HG02970 (cell line): Measurements from ENCODE around the gene RPAP2.
"Not testable (repeated sequence)": the region's sequence is repeated elsewhere in the genome, so short reads cannot be mapped to it uniquely, and the experiment has no call there.

Experiments used
- ATAC-seq: cut with Tn5 transposase; IDR thresholded peaks from one replicate; pipeline ENCODE4 v1.9.1; 2021; ENCODE audit warnings: mild to moderate bottlenecking, moderate library complexity, moderate number of reproducible peaks; ENCODE audit not compliant: unreplicated experiment, low FRiP score

RPAP2 gene

DNA sequence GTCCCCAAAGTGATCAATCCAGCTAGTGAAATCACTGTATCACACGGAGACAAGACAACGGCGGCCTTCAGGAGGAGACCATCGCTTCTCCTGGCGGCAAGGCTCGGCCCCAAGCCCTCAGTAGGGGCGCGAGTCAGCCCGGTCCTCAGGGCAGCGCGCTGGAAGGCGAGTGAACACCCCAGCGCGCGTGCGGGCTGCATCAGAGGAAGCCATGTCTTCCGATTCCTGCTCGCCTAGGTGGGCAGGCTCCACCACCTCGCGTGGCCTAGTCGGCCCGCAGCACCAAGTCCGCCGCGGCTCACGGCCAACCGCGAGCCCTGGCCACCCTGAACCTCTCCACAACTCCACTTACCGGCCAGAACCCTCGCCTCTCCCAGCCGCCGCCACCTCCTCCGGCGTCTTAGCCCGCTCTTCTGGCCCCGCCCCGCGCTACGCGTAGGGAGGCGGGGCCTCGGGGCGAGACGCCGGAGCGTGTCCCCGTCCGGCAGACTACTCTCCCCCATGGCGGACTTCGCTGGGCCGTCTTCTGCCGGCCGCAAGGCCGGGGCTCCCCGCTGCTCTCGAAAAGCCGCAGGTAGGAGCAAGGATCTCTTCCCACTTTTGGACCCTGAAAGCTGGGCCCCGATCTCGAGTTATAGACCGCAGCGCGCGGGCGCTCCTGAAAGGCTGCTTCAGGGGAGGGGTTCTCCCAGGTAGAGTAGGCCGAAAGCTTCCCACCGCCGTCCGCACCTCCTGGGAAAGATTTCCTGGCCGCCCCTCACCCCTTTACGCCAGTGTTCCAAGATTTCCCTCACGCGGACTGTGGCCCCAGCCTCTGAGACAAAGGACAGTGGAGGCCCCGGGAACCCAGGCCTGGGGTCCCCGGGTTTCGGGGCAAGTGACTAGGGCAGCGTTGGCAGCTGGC lies at the start of gene RPAP2, which contains the start of gene GLMN:
RPAP2 (plus strand) TSS at position 487 of the 904 bp plus-strand sequence; CDS start at position 502, 15 bp downstream.
GLMN (minus strand) TSS at position 415 of the 904 bp plus-strand sequence. CDS start 988 bp downstream, outside the sequence.
- peak; percentile 99 for ATAC-seq

DNA sequence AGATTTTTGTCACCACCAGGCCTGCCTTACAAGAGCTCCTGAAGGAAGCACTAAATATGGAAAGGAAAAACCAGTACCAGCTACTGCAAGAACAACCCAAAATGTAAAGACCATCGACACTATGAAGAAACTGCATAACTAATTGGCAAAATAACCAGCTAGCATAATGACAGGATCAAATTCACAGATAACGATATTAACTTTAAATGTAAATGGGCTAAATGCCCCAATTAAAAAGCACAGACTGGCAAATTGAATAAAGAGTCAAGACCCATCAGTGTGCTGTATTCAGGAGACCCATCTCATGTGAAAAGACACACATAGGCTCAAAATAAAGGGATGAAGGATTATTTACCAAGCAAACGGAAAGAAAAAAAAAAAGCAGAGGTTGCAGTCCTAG lies 44.1 kb upstream of the RPAP2 start:
- ATAC-seq, result not testable (repeated sequence)

DNA sequence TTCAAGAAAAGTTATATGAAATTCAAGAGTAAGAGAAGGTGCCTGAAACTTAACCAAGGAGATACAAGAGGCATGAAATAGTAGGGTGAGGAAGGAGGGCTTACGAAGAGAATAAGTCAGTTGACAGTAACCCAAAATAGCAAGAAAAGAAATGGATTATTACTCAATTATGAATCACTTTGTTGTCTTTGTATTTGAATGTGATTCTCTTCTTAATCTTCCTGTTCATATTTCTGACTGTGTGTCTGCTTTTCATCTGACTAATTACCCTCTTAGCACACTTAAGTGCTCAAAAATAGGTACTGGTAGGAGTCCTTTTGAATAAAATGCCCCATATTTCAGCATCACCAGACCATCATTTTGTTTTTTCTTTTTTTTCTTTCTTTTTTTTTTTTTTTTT lies 39.5 kb upstream of the RPAP2 start:
- ATAC-seq, result no peak

DNA sequence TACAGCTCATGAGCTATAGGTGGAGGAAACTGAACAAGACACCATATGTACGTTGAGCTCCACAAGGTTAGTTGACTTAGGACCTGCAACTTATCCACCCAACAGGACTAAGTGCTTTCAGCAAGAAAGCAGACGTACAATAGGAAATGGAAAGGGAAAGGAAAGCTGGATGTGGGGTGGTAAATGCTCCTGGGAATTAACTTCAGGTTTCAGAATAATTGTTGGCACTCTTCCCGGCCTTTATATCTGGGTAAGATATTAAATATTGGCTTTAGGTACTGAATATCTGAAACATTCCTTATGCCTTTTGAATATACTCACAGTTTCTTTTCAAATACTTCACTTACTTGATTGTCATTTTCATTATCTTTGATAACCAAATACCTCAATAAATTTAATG lies 36.3 kb upstream of the RPAP2 start:
- no peak for ATAC-seq

DNA sequence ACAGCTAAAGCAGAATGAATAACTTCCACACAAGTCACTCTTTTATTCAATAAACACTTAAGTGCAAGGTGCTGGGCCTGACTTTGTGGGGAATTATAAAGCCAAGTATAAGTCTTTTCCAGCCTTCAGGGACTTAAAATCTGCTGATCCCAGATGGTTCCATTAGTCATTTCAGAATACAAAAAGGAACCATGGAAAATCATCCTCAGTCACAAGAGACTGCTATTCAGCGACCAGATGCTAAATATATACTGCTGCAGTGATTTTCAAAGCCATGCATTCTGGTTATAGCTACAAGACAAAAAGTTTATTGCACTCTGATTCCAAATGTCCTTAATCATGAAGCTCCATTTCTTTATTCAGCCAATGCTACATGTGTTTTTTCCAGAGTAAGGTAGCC lies 25.8 kb upstream of the RPAP2 start:
- ATAC-seq, result no peak

DNA sequence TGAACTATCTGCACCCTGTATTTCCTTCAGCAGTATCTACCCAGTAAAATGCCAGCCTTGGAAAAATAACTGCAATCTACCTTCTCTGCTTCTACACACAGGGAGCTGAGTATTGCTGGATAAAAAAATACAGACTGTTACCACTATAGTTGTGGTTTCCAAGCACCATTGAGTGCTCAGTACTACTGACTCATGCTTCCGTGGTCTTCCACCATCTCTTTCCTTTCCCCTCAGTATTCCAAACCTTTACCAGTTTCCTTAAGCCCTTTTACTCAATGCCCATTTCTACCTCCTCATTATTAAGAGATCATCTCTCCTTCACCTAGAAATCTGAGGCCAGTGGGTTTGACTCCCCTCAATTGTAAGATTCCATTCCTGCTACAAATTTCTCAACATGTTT lies 23.9 kb upstream of the RPAP2 start:
- ATAC-seq, result no peak

DNA sequence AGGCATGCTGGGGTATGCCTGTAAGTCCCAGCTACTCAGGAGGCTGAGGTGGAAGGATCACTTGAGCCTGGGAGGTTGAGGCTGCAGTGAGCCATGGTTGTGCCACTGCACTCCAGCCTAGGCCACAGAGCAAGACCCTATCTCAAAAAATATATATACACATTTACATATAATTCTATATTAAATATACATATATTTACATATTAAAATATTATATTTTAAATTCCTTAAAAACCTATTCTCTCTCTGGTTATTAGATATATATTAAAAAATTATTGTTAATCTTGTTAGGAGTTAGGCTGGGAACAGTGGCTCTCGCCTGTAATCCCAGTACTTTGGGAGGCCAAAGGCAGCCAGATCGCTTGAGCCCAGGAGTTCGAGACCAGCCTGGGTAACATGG lies 22.8 kb upstream of the RPAP2 start:
- ATAC-seq, result no peak

DNA sequence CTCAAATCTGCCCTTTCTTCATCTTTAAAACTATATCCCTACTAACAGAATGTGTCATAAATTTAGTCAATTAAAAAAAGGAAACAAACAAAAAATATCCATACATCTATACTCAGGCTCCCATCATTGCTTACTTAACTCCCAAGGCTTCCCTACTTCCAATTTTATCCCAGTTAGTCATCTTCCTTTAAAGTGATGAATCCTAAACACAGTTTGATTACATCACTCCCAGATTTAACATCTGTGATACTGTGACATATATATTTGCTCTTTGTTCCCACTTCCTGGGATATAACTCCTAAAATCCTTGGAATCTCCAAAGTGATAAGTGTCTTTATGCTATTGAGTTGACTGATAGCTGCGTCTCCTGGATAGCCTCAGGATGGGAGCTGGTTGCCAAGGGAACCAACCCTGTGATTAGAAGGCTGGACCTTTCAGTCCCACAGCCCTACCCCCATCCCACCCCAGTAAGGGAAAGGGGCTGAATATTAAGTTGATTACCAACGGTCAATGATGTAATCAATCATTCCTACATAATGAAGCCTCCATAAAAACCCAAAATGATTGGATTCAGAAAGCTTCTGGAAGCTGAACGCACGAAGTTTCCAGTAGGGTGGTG lies 21.6 kb upstream of the RPAP2 start:
- ATAC-seq, result no peak

DNA sequence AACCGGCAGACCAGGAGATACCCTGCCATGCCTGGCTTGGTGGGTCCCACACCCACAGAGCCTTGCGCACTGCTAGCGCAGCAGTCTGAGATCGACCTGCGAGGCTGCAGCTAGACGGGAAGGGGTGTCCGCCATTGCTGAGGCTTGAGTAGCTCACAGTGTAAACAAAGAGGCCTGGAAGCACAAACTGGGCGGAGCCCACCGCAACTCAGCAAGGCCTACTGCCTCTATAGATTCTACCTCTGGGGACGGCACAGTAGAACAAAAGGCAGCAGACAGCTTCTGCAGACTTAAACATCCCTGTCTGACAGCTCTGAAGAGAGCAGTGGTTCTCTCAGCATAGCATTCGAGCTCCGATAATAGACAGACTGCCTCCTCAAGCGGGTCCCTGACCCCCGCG lies 19.1 kb upstream of the RPAP2 start:
- ATAC-seq, result not testable (repeated sequence)

DNA sequence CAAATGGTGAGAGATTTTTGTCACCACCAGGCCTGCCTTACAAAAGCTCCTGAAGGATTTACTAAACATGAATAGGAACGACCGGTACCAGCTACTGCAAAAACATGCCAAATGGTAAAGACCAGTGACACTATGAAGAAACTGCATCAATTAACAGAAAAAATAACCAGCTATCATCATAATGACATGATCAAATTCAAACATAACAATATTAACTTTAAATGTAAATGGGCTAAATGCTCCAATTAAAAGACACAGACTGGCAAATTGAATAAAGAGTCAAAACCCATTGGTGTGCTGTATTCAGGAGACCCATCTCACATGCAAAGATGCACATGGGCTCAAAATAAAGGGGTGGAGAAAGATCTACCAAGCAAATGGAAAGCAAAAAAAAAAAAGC lies 17.4 kb upstream of the RPAP2 start:
- ATAC-seq, result not testable (repeated sequence)

DNA sequence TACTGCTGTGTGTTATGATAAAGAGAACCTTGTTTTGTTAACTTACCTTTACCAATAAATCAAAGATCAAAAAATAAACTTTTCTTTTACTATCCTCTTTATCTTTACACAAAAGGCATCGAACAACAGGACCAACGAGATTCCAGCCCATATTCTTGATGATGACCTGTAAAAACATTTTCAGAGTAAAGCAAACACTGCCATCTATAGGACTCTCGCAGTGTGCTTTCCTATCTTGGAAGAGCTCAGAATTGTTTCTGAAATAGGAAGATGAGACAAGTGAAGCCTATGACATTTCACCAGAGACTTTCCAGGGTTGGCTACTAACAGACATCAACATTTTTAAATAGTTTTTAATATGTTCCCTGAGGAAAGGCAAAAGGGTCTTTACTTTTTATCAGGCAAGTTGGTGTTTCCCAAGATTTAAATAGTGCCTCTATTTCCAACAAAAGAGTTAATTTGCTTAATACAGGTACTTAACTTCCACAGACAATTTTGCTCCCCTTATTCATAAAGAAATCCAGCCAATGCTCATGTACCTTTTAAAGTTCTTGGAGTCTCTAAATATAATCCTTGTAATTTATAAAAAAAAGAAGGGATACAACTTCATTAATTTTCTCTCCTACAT lies 7.4 kb upstream of the RPAP2 start:
- no peak for ATAC-seq

DNA sequence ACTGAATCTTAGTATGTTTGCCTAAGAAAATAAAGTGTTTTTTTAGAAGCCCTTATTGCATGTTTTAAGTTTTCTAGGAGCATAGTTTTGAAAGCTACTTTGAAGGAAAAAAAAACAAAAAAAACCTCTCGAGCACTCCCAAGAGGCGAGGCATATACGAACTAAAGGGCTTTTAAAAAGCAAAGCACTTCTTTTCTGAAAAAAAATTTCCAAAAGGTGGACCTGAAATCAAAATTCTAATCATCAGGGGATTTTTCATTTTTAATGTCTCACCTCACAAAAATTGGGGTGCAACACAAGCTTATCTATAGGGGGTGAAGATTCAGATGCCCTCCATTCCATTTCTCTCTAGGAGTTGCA lies 666 bp upstream of the RPAP2 start:
- no peak for ATAC-seq

DNA sequence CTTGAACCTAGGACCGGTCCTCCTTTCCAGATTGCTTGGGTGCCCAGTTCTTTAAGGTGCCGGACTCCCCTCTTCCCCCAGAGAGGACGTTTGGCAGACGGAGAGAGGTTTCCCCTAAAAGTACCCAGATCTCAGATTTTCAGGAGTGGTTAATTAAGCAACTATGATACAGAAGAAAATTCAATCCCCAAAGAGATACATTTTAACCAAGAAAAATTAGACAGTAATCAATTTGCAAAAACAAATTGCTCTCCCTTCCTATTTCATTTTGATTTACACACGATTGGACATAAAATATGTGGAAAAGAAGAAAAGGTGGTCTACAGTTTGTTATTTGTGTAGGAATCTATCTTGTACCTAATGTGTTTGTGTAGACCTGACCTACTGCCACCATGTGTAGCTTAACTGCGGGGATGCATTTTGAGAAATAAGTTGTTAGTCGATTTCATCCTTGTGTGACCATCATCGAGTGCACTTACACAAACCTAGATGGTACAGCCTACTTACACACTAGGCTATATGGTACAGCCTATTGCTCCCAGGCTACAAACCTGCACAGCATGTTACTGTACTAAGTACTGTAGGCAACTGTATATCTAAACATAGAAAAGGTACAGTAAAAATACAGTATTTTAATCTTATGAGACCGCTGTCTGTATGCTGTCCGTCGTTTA lies 755 bp downstream of the RPAP2 start:
- ATAC-seq, result no peak

DNA sequence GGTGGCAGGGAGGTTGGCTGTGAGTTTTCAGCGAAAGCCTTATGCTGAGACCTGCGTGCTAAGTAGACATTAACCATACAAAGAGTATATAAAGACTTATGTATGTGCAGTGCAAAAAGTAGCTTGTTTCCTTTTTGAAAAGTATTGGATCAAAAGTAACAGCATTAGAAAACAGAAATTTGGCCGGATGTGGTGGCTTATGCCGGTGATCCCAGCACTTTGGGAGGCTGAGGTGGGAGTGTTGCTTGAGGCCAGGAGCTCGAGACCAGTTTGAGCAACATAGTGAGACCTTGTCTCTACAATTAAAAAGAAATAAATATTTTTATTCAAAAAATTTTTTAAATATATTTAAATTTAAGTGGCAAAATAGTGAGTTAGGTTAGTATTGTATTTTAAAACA lies 2.2 kb downstream of the RPAP2 start:
- no peak for ATAC-seq

DNA sequence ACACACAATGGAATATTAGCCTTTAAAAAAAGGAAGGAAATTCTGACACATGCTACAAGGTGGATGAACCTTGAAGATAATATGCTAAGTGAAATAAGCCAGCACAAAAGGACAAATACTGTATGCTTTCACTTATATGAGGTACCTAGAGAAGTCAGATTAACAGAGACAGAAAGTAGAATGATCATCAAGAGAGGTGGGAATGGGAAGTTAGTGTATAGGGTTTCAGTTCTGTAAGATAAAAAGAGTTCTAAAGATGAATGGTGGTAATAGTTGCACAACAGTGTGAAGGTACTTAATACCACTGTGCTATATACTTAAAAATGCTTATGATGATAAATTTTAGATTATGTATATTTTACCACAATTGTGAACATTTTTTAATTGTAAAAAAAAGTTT lies 7.2 kb downstream of the RPAP2 start:
- no peak for ATAC-seq

DNA sequence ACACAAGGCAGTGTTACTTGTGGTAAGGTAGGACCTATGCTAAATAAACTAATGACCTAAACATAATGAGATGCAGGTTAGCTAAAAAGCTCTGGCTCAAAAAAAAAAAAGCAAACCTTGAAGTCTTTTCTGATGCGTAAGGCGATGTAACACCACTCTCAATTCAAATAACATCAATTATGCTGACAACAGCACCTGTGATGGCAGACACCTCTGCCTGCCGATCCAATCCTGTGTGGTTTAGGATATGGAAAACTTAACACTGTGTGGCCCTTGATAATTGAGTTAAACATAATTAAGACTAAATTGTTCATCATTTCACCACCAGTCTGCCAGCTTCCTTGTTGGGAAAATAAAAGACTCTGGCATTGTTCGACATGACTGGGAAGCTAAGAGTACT lies 9.1 kb downstream of the RPAP2 start:
- no peak for ATAC-seq

DNA sequence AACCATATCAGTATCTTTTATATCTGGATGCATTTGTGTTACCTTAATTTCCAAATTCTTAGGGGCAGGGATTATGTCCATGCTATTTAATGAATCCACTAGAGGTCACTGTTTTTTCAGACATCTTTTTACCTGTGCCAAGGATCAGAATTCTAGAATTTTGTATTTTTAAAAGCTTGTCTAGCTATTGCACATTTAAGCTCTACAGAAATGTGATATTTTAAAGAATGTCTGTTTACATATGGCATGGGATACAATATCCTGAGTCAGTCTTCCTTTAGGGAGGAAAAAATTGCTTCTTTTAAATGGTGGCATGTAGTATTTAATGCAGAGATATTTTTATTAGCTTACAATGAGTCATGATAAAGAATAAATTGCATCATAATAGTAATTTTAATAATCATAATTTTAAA lies 11.3 kb downstream of the RPAP2 start:
- no peak for ATAC-seq

DNA sequence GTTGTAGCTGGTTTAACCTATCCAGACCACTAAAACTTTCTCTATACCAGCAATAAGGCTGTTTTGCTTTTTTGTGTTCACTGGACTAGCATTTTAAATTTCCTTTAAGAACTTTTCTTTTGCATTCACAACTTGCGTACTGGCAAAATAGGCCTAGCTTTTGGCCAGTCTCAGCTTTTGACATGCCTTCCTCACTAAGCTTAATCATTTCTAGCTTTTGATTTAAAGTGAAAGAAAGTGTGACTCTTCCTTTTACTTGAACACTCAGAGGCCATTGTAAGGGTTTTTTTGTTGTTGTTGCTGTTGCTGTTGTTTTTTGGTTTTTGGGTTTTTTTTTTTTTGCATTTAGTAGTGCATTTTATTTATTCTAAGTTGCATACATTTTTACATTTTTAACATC lies 15.2 kb downstream of the RPAP2 start:
- ATAC-seq, result no peak

DNA sequence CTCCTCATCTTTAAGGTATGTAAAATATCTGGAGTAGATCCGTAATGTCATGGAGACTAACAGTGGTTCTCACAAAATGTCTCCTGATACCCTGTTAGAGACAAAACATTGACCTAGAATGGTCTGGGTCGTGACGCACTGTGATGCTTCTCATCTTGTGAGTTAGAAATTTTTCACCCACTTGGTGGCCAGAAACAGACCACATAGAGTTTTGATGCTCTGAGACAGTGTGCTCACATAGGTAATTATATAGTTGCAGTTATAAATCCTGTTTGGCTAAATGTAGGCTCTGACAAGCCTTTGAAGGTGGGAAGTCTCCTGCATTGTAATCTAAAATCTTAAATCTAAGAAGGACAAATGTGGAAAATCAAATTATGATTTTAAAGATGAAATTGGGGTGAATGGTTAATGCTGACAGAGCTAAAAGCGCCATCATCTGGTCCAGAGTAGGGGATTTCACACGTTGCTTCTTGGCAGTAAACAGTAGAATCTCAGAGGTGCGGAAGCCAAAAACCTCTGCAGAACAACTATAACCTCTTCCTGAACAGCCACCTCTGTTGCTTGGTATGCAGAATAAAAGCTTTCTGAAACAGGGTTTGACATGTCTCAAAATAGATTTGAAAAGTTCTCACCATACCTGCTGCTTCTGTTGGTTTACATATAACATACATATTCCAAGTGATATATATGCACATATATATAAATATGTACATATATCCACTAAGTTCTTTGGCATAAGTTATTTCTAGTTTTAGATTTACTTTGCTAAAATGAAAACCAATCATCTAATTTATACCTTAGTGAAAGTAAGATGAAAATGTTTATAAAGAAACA lies 17.1 kb downstream of the RPAP2 start:
- no peak for ATAC-seq
